A549 (cell line): ENCODE results near the gene SLC51A. TPM values are rescaled to one million over a fixed set of nuclear protein-coding genes. Genes with fewer than 3 reads are reported as not detected.

Experiments used
- ATAC-seq, 2 experiments: fragments of 200-7000 bp in 1 of 2; fragments of >200 bp in 1 of 2; cut with Nextera tagmentation in 1 of 2; cut with Tn5 transposase in 1 of 2; 3 replicates each; pipeline versions ENCODE4 v1.8.0 to v1.9.1; 2018 to 2020; ENCODE audit warnings: mild to moderate bottlenecking in 1 of 2, moderate library complexity in 1 of 2
- CTCF ChIA-PET: fragments of 300-600 bp; sonication (Branson Sonifier 250); formaldehyde crosslinking; extraction: SDS; loops from one replicate; lab custom pipeline; 2021; ENCODE audit warnings: antibody characterized with exemption, inconsistent platforms; lab: Yijun Ruan, JAX
- POLR2A ChIA-PET: fragments of 350-600 bp; formaldehyde crosslinking; extraction: SDS; loops from one replicate; lab custom pipeline; 2021; ENCODE audit warnings: antibody characterized with exemption, inconsistent platforms; lab: Yijun Ruan, JAX
- DNase-seq, 2 experiments: peaks; one replicate each; pipeline versions ENCODE4 v3.0.0 to v3.0.0-alpha.2; 2011 to 2016; ENCODE audit warnings: low read depth in 1 of 2, low spot score in 1 of 2
- FAIRE-seq: peaks from 2 replicates; lab custom pipeline; 2011; peaks lifted over from hg19 to GRCh38; lab: Jason Lieb, UNC
- H3K27ac ChIP-seq, 2 experiments: fragments of >200 bp; sonication (Bioruptor Twin); formaldehyde crosslinking; 3 replicates each; pipeline ENCODE4 v1.5.1; 2016 to 2017
- H3K4me1 ChIP-seq: fragments of >200 bp; sonication (Bioruptor Twin); formaldehyde crosslinking; 3 replicates; pipeline ENCODE4 v1.6.1; 2016
- H3K4me2 ChIP-seq: fragments of >200 bp; sonication (Bioruptor Twin); formaldehyde crosslinking; 3 replicates; pipeline ENCODE4 v1.6.1; 2016
- H3K4me3 ChIP-seq: fragments of >200 bp; sonication (Bioruptor Twin); formaldehyde crosslinking; 3 replicates; pipeline ENCODE4 v1.5.1; 2016
- H3K9me3 ChIP-seq: fragments of >200 bp; sonication (Bioruptor Twin); formaldehyde crosslinking; 3 replicates; pipeline ENCODE4 v1.6.1; 2016
- ATOH8 ChIP-seq: fragments of 250-450 bp; sonication (Bioruptor Pico); IDR thresholded peaks from 2 replicates; pipeline ENCODE4 v1.5.0; 2020; ENCODE audit warnings: low read depth, mild to moderate bottlenecking, moderate library complexity
- CEBPB ChIP-seq, 2 experiments: fragments of >200 bp in 1 of 2; sonication (Bioruptor Twin) in 1 of 2; formaldehyde crosslinking in 1 of 2; IDR thresholded peaks; 2 replicates each; pipeline ENCODE4 v1.6.1; 2012 to 2016
- EP300 ChIP-seq, 2 experiments: fragments of >200 bp; sonication (Bioruptor Twin); formaldehyde crosslinking; IDR thresholded peaks; 2 replicates in 1 of 2; 3 replicates in 1 of 2; pipeline ENCODE4 v1.6.1; 2016 to 2017
- FOSB ChIP-seq: fragments of 250-450 bp; sonication (Bioruptor Pico); IDR thresholded peaks from 2 replicates; pipeline ENCODE4 v1.5.0; 2020; ENCODE audit warnings: mild to moderate bottlenecking, moderate library complexity
- GATA3 ChIP-seq: IDR thresholded peaks from 2 replicates; pipeline ENCODE4 v1.6.1; 2012; ENCODE audit warnings: borderline replicate concordance
- HES2 ChIP-seq: fragments of >200 bp; sonication (Bioruptor Twin); formaldehyde crosslinking; IDR thresholded peaks from 2 replicates; pipeline ENCODE4 v1.6.1; 2016
- HEYL ChIP-seq: fragments of 250-450 bp; sonication (Bioruptor Pico); IDR thresholded peaks from 2 replicates; pipeline ENCODE4 v1.8.0; 2021; ENCODE audit warnings: mild to moderate bottlenecking, moderate library complexity
- JUN ChIP-seq, 2 experiments: fragments of >200 bp; sonication (Bioruptor Twin); formaldehyde crosslinking; IDR thresholded peaks; 2 replicates in 1 of 2; 3 replicates in 1 of 2; pipeline ENCODE4 v1.6.1; 2016 to 2017
- KDM5A ChIP-seq: fragments of 200-600 bp; sonication (generic); IDR thresholded peaks from 2 replicates; pipeline ENCODE4 v1.6.1; 2016; ENCODE audit warnings: antibody characterized with exemption, mild to moderate bottlenecking
- MAFK ChIP-seq: fragments of 450-650 bp; IDR thresholded peaks from 2 replicates; pipeline ENCODE4 v1.6.1; 2014; ENCODE audit not compliant: partially characterized antibody
- NPAS2 ChIP-seq: fragments of 250-450 bp; sonication (Bioruptor Pico); IDR thresholded peaks from 2 replicates; pipeline ENCODE4 v1.8.0; 2022; ENCODE audit warnings: mild to moderate bottlenecking, moderate library complexity, borderline replicate concordance
- PHF8 ChIP-seq: fragments of 200-600 bp; sonication (generic); IDR thresholded peaks from 2 replicates; pipeline ENCODE4 v1.6.1; 2016; ENCODE audit warnings: low read depth, mild to moderate bottlenecking, antibody characterized with exemption, moderate library complexity, borderline replicate concordance
- POLR2A ChIP-seq: IDR thresholded peaks from 2 replicates; pipeline ENCODE4 v1.6.1; 2012; ENCODE audit warnings: mild to moderate bottlenecking, low read length
- POLR2AphosphoS2 ChIP-seq: conservative IDR thresholded peaks from 2 replicates; pipeline ENCODE4 v1.6.1; 2012; ENCODE audit warnings: low read length, improper control_type of control experiment, inconsistent platforms
- ZC3H11A ChIP-seq: fragments of 450-650 bp; IDR thresholded peaks from 2 replicates; pipeline ENCODE4 v1.6.1; 2014; ENCODE audit warnings: antibody characterized with exemption, mild to moderate bottlenecking
- ZFP36 ChIP-seq: fragments of 450-650 bp; IDR thresholded peaks from 2 replicates; pipeline ENCODE4 v1.6.1; 2014; ENCODE audit warnings: borderline replicate concordance; ENCODE audit not compliant: partially characterized antibody
- WGBS: methylation state at CpG from one replicate; pipeline ENCODE4 v1.1.6; 2017; ENCODE audit errors: missing lambda C conversion rate; 5-methylcytosine and 5-hydroxymethylcytosine counted together
- polyA plus RNA-seq, 4 experiments: library from polyadenylated mRNA; depleted of rRNA in 3 of 4; stranded (reverse); fragments of >200 nt; fragmentation: RNase III in 1 of 4; extraction: RNeasy Plus Mini Kit Qiagen cat#74134 plus additional on column Dnase treatment in 1 of 4; gene quantifications; 2 replicates in 3 of 4; 3 replicates in 1 of 4; pipeline ENCODE4 v1.2.3, GENCODE V29; 2011 to 2017
- TF ChIP-seq, protein P1 (sequence below): IDR thresholded peaks from 2 replicates; pipeline ENCODE4 v1.6.1; 2012; ENCODE audit warnings: low read depth, borderline replicate concordance
- TF ChIP-seq, protein P2 (sequence below): fragments of >200 bp; sonication (Bioruptor Twin); formaldehyde crosslinking; IDR thresholded peaks from 3 replicates; pipeline ENCODE4 v1.6.1; 2016

Gene SLC51A
- polyA plus RNA-seq, 2 of the 4 experiments (the other 2 are of a cell fraction) = not detected

- TF ChIP-seq KDM5A (no peak), POLR2AphosphoS2 (no peak), ZFP36 (no peak), ZC3H11A (no peak), ATOH8 (CRISPR knock-in tag) (no peak), JUN (IDR thresholded peaks at IDR 0.05) (no peak), HEYL (CRISPR knock-in tag) (no peak), CEBPB (IDR thresholded peaks at IDR 0.05) (no peak), FOSB (CRISPR knock-in tag) (no peak), HES2 (no peak), PHF8 (no peak)
- TF ChIP-seq, protein P1, sequence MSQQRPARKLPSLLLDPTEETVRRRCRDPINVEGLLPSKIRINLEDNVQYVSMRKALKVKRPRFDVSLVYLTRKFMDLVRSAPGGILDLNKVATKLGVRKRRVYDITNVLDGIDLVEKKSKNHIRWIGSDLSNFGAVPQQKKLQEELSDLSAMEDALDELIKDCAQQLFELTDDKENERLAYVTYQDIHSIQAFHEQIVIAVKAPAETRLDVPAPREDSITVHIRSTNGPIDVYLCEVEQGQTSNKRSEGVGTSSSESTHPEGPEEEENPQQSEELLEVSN = no peak
- TF ChIP-seq, all 56 proteins: peak for 0
- H3K27ac ChIP-seq = no peak overlapping the region
- no peaks in the 10 kb centered on the region for H3K4me1 ChIP-seq
- CTCF ChIA-PET = no interaction called here
- WGBS = 99% methylated on average over 4 of the region's 4 CpGs
- no peak for ATAC-seq
- FAIRE-seq = no peak
- DNase-seq = no peak
- POLR2A ChIA-PET = no interaction called here
- no peak overlapping the region for H3K4me3 ChIP-seq
- no peak overlapping the region for H3K4me2 ChIP-seq
- no peaks in the 10 kb centered on the region for H3K9me3 ChIP-seq
Measured at GRCh38 chr3:196260784-196261183, 44.5 kb downstream of the SLC51A start.

DNA sequence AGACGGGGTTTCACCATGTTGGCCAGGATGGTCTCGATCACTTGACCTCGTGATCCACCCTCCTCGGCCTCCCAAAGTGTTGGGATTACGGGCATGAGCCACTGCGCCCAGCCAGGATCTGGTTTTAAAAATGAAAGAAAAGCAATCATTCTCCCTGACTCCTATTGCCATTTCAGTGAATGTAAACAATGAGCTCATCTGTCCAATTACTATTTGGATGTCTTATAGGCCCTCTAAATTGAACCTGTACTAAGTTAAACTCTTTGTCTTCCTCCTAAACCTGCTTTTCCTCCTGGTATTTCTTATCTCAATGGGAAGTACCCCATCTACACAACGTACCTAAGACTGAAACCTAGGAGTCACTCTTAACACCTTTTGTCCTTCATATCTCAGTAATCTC, 47.5 kb downstream of the SLC51A start:
- no peak for FAIRE-seq
- CTCF ChIA-PET = no interaction called here
- H3K9me3 ChIP-seq = no peaks in the 10 kb centered on the region
- TF ChIP-seq MAFK (no peak), NPAS2 (CRISPR knock-in tag) (no peak), GATA3 (no peak), CEBPB (IDR thresholded peaks at IDR 0.05) (no peak), JUN (IDR thresholded peaks at IDR 0.05) (no peak), EP300 (IDR thresholded peaks at IDR 0.05) (no peak)
- TF ChIP-seq, protein P1 = no peak
- TF ChIP-seq, all 56 proteins: peak for 0
- H3K4me3 ChIP-seq = no peak overlapping the region
- H3K27ac ChIP-seq = no peak overlapping the region
- H3K4me2 ChIP-seq = no peak overlapping the region
- 92% methylated on average over 7 of the region's 7 CpGs for WGBS
- ATAC-seq (no peak), DNase-seq (no peak)
- POLR2A ChIA-PET = no interaction called here
- peaks cover 13% of the 10 kb centered on the region for H3K4me1 ChIP-seq

- no peak for FAIRE-seq
Measured at GRCh38 chr3:196268284-196269163, 52.2 kb downstream of the SLC51A start.

More at GRCh38 chr3:196268284-196269163, 52.2 kb downstream of the SLC51A start:
- TF ChIP-seq MAFK (peak; percentile 81), CEBPB (IDR thresholded peaks at IDR 0.05) (no peak), KDM5A (no peak), POLR2A (no peak), HEYL (CRISPR knock-in tag) (no peak)
- TF ChIP-seq, protein P2, sequence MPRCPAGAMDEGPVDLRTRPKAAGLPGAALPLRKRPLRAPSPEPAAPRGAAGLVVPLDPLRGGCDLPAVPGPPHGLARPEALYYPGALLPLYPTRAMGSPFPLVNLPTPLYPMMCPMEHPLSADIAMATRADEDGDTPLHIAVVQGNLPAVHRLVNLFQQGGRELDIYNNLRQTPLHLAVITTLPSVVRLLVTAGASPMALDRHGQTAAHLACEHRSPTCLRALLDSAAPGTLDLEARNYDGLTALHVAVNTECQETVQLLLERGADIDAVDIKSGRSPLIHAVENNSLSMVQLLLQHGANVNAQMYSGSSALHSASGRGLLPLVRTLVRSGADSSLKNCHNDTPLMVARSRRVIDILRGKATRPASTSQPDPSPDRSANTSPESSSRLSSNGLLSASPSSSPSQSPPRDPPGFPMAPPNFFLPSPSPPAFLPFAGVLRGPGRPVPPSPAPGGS = no peak
- Histone ChIP-seq H3K4me1 (peaks cover 19% of the 10 kb centered on the region), H3K27ac (peak overlapping the region; percentile 66 to 77), H3K9me3 (no peaks in the 10 kb centered on the region), H3K4me3 (no peak overlapping the region), H3K4me2 (peak overlapping the region; percentile 46)
- DNase-seq (peak in 1 of 2 experiments; percentile 59), ATAC-seq (peak; percentile 30 to 56; a peak in 1 of 6 replicates)
- POLR2A ChIA-PET = interaction anchor here (1.0 kb wide), 1 partner anchor 19 kb away, joined by 3 read pairs; the partner anchor contains the start of gene PCYT1A
- CTCF ChIA-PET = interaction anchor here (0.6 to 1.9 kb wide), 3 partner anchors 14 to 190 kb away, joined by 3 to 8 read pairs (median 3); no protein-coding TSS in a partner anchor
- 78% methylated on average over 9 of the region's 9 CpGs for WGBS
